Activated CD8-positive, alpha-beta T cell treated with anti-CD3 and anti-CD28 coated beads for 36 hours (primary cell): ENCODE data around the gene MTR. TPM values are rescaled to one million over a fixed set of nuclear protein-coding genes. Genes with fewer than 3 reads are reported as not detected.
A peak's percentile ranks its signal among the peaks of the same experiment; 100 is the strongest.

Experiments used
- ATAC-seq: fragments of 200-7000 bp; cut with Tn5 transposase; one replicate; pipeline ENCODE4 v1.10.0; 2021; ENCODE audit warnings: mild to moderate bottlenecking, moderate library complexity
- CTCF ChIA-PET: fragments of 350-600 bp; sonication (Branson Sonifier 250); formaldehyde crosslinking; loops from one replicate; lab custom pipeline; 2021; ENCODE audit warnings: antibody characterized with exemption; lab: Charles Lee
- POLR2A ChIA-PET: fragments of 350-600 bp; sonication (Branson Sonifier 250); formaldehyde crosslinking; loops from one replicate; lab custom pipeline; 2021; ENCODE audit warnings: antibody characterized with exemption; lab: Charles Lee
- DNase-seq: peaks from one replicate; pipeline ENCODE4 v3.0.0-alpha.2; 2020
- H3K27ac Mint-ChIP-seq: one replicate; pipeline ENCODE4 v1.8.0; 2021; ENCODE audit warnings: mild to moderate bottlenecking, mixed read lengths
- H3K27me3 Mint-ChIP-seq: one replicate; pipeline ENCODE4 v1.8.0; 2021; ENCODE audit warnings: mixed read lengths
- H3K36me3 Mint-ChIP-seq: one replicate; pipeline ENCODE4 v1.8.0; 2021; ENCODE audit warnings: low read depth, mixed read lengths
- H3K4me1 Mint-ChIP-seq: one replicate; pipeline ENCODE4 v1.8.0; 2021; ENCODE audit warnings: low read depth, mixed read lengths
- H3K4me3 Mint-ChIP-seq: one replicate; pipeline ENCODE4 v1.8.0; 2021; ENCODE audit warnings: mild to moderate bottlenecking, moderate library complexity, mixed read lengths
- H3K9me3 Mint-ChIP-seq: one replicate; pipeline ENCODE4 v1.8.0; 2021; ENCODE audit warnings: mixed read lengths
- intact Hi-C: fragments of 100-400 bp; cut with micrococcal nuclease; formaldehyde crosslinking; loops from one replicate; pipeline ENCODE4 v1.10.0; 2022
- total RNA-seq, 2 experiments: library from RNA; stranded (reverse); gene quantifications; one replicate each; pipeline ENCODE4 v1.2.3, GENCODE V29; 2021
- TF ChIP-seq, protein P1 (sequence below): fragments of 200-600 bp; IDR thresholded peaks from one replicate; pipeline ENCODE4 v1.8.0; 2022; ENCODE audit warnings: antibody characterized with exemption, mild to moderate bottlenecking

Gene MTR
- total RNA-seq, 2 experiments from 2014 or later, result 72.4 to 72.7 TPM

DNA sequence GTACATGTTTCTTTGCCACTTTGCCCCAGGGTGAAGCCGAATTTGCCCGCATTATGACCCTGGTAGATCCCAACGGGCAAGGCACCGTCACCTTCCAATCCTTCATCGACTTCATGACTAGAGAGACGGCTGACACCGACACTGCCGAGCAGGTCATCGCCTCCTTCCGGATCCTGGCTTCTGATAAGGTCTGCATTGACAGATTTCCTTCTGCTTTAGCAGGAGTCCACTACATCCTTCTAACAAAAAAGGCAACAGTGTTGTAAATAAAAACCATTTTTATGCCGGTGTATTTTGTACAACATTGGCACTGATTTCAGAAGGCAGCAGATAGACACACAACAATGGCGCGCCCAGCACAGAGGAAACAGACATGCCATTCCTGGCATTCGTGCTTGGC is 34.1 kb upstream of the MTR start:
- ChIA-PET CTCF (interaction anchor here (1.4 to 2.9 kb wide), 4 partner anchors 11 to 626 kb away, joined by 3 to 26 read pairs (median 12); no protein-coding TSS in a partner anchor), POLR2A (no interaction called here)
- H3K4me3 Mint-ChIP-seq, result no peak overlapping the region
- ATAC-seq (no peak), DNase-seq (no peak)
- intact Hi-C loops, result loop anchor here (5.0 kb wide), 1 partner anchor 106 kb away; no protein-coding TSS in a partner anchor
- peaks cover 2% of the 10 kb centered on the region for H3K27me3 Mint-ChIP-seq
- H3K4me1 Mint-ChIP-seq, result no peaks in the 10 kb centered on the region
- no peaks in the 10 kb centered on the region for H3K36me3 Mint-ChIP-seq
- TF ChIP-seq, protein P1, sequence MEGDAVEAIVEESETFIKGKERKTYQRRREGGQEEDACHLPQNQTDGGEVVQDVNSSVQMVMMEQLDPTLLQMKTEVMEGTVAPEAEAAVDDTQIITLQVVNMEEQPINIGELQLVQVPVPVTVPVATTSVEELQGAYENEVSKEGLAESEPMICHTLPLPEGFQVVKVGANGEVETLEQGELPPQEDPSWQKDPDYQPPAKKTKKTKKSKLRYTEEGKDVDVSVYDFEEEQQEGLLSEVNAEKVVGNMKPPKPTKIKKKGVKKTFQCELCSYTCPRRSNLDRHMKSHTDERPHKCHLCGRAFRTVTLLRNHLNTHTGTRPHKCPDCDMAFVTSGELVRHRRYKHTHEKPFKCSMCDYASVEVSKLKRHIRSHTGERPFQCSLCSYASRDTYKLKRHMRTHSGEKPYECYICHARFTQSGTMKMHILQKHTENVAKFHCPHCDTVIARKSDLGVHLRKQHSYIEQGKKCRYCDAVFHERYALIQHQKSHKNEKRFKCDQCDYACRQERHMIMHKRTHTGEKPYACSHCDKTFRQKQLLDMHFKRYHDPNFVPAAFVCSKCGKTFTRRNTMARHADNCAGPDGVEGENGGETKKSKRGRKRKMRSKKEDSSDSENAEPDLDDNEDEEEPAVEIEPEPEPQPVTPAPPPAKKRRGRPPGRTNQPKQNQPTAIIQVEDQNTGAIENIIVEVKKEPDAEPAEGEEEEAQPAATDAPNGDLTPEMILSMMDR, result no peak
- no peak overlapping the region for H3K27ac Mint-ChIP-seq
- H3K9me3 Mint-ChIP-seq, result no peaks in the 10 kb centered on the region

DNA sequence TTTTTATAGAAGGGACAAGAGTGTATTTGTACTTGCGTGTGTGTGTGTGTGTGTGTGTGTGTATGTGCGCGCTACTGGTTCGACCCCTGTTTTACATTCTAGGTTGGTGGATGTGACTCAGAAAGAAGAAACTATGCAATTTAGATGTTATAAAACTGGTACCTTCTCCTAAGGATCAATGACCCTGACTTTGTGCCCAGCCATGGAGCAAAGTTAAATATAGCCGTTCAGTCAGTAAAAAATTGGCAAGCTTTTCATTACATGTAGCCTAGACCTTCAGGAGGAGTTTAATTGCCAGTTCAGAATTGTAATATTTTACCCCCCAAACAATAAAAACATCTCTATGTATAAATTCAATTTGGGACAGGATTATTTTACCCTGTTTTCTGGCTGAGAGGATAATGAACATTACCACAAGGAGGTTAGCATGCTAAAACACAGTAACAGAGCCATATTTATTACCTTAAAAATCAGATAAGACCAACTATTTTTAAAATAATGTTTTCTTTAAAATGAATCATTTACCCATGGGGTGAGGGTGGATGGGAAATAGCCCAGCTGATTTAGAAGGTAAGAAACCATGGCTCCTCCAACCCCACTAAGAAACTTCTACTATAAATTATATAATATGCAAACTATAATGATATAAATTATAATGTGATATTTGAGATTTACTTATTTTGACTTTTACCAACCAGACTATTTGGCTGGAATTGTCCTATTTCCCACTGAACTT is 33.5 kb upstream of the MTR start:
- ATAC-seq, result no peak
- intact Hi-C loops, result loop anchor here (5.0 kb wide), 1 partner anchor 106 kb away; no protein-coding TSS in a partner anchor
- H3K36me3 Mint-ChIP-seq, result no peaks in the 10 kb centered on the region
- H3K9me3 Mint-ChIP-seq, result no peaks in the 10 kb centered on the region
- H3K4me1 Mint-ChIP-seq, result no peaks in the 10 kb centered on the region
- H3K27ac Mint-ChIP-seq, result no peak overlapping the region
- H3K27me3 Mint-ChIP-seq, result peaks cover 2% of the 10 kb centered on the region
- H3K4me3 Mint-ChIP-seq, result no peak overlapping the region
- ChIA-PET POLR2A (no interaction called here), CTCF (interaction anchor here (1.1 to 1.9 kb wide), 2 partner anchors 107 to 152 kb away, joined by 3 to 6 read pairs; no protein-coding TSS in a partner anchor)
- TF ChIP-seq, protein P1, result no peak
- DNase-seq, result no peak

DNA sequence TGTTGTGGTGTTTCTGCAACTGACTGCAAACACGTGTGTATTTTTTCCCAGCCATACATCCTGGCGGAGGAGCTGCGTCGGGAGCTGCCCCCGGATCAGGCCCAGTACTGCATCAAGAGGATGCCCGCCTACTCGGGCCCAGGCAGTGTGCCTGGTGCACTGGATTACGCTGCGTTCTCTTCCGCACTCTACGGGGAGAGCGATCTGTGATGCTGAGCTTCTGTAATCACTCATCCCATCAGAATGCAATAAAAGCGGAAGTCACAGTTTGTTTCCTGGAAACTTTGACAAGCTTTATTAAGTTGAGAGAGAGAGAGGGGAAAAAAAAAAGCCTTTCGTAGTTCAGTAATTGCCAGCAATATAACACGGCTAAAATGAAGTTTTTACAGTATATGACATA is 32.7 kb upstream of the MTR start:
- intact Hi-C loops, result loop anchor here (5.0 kb wide), 1 partner anchor 105 kb away; no protein-coding TSS in a partner anchor
- Mint-ChIP-seq H3K9me3 (no peaks in the 10 kb centered on the region), H3K4me3 (no peak overlapping the region), H3K36me3 (no peaks in the 10 kb centered on the region), H3K4me1 (no peaks in the 10 kb centered on the region), H3K27ac (no peak overlapping the region), H3K27me3 (peaks cover 2% of the 10 kb centered on the region)
- POLR2A ChIA-PET, result no interaction called here
- DNase-seq, result peak; percentile 17
- CTCF ChIA-PET, result interaction anchor here (1.0 to 1.9 kb wide), 3 partner anchors 33 to 153 kb away, joined by 3 to 6 read pairs (median 3); partner anchors contain the start of gene MTR
- ATAC-seq, result no peak
- TF ChIP-seq, protein P1, result no peak

DNA sequence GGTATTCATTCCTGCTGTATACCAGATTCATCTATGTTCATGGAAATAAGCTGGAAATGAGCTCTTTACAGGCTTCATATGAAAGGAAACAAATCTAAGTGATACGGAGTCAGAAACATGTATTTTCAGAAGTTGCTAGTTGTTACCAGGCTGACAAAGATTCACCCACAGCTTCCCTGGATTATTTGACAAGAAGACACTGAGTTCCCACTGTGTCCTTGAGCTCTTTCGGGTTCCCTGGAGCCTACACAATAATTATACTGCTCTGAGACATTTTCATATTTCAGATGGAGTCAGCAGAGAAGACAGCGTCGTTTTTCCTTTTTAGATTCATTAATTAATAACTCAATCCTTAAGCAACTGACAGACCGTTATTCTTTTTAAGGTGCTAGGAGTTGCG is 29.3 kb upstream of the MTR start:
- H3K4me3 Mint-ChIP-seq, result no peak overlapping the region
- intact Hi-C loops, result no loop called here
- POLR2A ChIA-PET, result no interaction called here
- no peaks in the 10 kb centered on the region for H3K4me1 Mint-ChIP-seq
- H3K27me3 Mint-ChIP-seq, result peaks cover 10% of the 10 kb centered on the region
- H3K9me3 Mint-ChIP-seq, result no peaks in the 10 kb centered on the region
- CTCF ChIA-PET, result no interaction called here
- DNase-seq, result no peak
- TF ChIP-seq, protein P1, result no peak
- H3K36me3 Mint-ChIP-seq, result no peaks in the 10 kb centered on the region
- no peak for ATAC-seq
- no peak overlapping the region for H3K27ac Mint-ChIP-seq

DNA sequence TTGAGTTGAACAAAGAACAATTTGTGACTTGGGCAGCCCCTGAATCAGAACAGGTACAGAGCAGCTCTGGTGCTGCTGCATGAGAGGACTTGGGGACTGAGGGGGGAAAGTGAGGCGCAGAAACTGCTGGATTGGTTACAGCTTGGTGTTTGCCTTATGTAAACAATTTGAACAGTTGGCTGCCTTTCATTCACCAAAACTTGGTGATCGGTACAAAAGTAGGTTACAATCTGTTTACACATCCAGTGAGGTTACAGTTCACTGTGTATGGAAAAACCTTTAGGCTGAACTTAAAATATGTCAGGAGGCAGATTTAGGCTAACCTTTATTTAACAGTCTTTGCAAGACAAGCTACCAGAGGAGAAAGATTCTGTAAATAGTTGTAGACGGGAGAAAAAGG is 28.6 kb upstream of the MTR start:
- H3K36me3 Mint-ChIP-seq, result no peaks in the 10 kb centered on the region
- ChIA-PET CTCF (no interaction called here), POLR2A (no interaction called here)
- DNase-seq (no peak), ATAC-seq (no peak)
- TF ChIP-seq, protein P1, result no peak
- H3K4me3 Mint-ChIP-seq, result no peak overlapping the region
- no peaks in the 10 kb centered on the region for H3K4me1 Mint-ChIP-seq
- H3K9me3 Mint-ChIP-seq, result no peaks in the 10 kb centered on the region
- peaks cover 10% of the 10 kb centered on the region for H3K27me3 Mint-ChIP-seq
- no peak overlapping the region for H3K27ac Mint-ChIP-seq
- intact Hi-C loops, result no loop called here
